SHP77 treated with DMSO at 0.1 percent for 48 hours (cell line): Measurements from ENCODE around the gene RGL2.
"Not testable (repeated sequence)": the region's sequence is repeated elsewhere in the genome, so short reads cannot be mapped to it uniquely, and the experiment has no call there.

Experiments
- DNase-seq: peaks from one replicate; lab custom pipeline; 2025; lab: John Stamatoyannopoulos, UW

Gene RGL2, protein sequence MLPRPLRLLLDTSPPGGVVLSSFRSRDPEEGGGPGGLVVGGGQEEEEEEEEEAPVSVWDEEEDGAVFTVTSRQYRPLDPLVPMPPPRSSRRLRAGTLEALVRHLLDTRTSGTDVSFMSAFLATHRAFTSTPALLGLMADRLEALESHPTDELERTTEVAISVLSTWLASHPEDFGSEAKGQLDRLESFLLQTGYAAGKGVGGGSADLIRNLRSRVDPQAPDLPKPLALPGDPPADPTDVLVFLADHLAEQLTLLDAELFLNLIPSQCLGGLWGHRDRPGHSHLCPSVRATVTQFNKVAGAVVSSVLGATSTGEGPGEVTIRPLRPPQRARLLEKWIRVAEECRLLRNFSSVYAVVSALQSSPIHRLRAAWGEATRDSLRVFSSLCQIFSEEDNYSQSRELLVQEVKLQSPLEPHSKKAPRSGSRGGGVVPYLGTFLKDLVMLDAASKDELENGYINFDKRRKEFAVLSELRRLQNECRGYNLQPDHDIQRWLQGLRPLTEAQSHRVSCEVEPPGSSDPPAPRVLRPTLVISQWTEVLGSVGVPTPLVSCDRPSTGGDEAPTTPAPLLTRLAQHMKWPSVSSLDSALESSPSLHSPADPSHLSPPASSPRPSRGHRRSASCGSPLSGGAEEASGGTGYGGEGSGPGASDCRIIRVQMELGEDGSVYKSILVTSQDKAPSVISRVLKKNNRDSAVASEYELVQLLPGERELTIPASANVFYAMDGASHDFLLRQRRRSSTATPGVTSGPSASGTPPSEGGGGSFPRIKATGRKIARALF

GRCh38 chr6:33298773-33299236, at the start of gene RGL2:
Gene RGL2 (minus strand): TSS chr6:33298942. CDS start chr6:33298610, 332 bp downstream.
- no peak for DNase-seq

DNA sequence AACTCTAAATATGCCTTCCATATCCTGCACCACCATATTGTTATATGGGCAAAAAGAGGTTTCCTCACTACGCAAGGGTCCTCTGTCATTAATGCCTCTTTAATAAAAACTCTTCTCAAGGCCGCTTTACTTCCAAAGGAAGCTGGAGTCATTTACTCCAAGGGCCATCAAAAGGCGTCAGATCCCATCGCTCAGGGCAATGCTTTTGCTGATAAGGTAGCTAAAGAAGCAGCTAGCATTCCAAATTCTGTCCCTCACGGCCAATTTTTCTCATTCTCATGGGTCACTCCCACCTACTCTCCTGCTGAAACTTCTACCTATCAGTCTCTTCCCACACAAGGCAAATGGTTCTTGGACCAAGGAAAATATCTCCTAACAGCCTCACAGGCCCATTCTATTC, 49.1 kb upstream of the RGL2 start:
- DNase-seq = no peak

DNA sequence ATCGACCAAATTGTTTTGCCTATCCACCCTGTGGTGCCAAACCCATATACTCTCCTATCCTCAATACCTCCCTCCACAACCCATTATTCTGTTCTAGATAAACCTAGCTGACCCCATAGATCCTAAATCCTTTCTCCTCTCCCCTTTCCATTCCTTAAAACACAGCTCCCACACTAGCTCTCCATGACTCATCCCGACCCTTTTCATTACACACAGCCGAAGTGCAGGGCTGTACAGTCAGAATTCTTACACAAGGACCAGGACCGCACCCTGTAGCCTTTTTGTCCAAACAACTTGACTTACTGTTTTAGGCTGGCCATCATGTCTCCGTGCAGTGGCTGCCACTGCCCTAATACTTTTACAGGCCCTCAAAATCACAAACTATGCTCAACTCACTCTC, 48.2 kb upstream of the RGL2 start:
- DNase-seq = not testable (repeated sequence)

DNA sequence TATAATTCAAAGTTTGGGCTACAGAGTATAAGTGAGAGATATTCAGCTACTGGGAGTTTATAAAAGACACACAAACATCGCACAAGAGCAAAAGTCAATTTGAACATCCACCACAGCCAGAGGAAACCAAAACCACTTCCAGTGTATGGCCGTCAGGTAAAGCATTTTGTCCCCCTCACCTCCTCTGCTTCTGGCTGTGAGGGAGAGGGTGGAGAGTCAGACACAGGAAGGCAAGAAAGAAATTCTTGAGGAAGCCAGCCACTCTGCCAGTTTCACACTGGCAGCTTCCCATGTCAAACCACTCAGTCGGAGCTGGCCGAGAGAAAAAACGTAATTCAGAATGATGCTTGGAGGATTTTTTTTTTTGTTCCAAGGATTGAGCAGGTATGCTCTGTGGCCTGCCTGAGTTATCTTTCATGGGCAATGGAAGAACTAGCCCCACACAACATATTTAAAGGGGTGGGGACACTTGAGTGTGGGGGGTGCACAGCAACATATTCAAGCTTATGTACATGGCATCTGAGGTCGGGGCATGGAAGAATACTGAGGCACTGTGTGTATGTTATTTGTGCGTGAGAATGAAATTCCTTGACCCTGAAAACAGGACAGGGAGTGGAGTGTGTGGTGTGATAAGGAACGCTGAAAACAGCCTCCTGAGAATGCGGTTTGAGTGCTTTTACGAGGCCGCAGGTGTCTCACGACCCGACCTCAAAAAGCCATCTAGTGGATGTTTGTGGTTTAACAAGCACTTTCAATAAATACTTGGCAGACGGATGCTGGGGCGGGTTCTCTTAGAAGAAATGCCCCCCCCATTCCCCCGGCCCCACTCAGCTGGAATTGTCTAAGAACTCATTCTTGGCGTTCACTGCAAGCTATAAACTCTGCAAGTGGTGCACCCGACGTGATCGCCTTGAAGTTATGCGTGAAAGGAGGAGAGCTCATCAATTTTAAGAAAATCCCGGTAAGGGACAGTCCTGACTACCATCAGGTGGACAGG, 46.3 kb upstream of the RGL2 start:
- peak; percentile 18 for DNase-seq

- no peak for DNase-seq
Measured at GRCh38 chr6:33343953-33344611, 45.3 kb upstream of the RGL2 start.

- not testable (repeated sequence) for DNase-seq
Measured at GRCh38 chr6:33343606-33343952, 44.8 kb upstream of the RGL2 start.

- DNase-seq = no peak
Measured at GRCh38 chr6:33339193-33339592, 40.5 kb upstream of the RGL2 start.

DNA sequence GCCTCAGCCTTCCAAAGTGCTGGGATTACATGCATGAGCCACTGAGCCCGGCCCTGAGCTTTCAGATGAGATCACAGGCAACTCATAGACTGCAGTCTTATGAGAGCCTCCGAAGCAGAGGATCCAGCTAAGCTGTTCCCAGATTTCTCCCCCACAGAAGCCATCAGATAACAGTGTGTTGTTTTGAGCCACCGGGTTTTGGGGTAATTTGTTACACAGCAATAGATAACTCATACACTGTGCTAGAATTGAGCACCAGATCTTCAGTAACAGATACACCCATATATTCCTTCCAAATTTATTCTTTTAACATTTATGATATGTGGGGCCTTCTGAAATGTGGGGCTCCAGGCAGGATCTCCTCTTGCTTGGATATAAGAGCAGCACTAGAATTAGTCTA, 37.8 kb upstream of the RGL2 start:
- DNase-seq = no peak

- DNase-seq = no peak
Measured at GRCh38 chr6:33335916-33336315, 37.2 kb upstream of the RGL2 start.

GRCh38 chr6:33333666-33334065, 34.9 kb upstream of the RGL2 start:
- DNase-seq = no peak

DNA sequence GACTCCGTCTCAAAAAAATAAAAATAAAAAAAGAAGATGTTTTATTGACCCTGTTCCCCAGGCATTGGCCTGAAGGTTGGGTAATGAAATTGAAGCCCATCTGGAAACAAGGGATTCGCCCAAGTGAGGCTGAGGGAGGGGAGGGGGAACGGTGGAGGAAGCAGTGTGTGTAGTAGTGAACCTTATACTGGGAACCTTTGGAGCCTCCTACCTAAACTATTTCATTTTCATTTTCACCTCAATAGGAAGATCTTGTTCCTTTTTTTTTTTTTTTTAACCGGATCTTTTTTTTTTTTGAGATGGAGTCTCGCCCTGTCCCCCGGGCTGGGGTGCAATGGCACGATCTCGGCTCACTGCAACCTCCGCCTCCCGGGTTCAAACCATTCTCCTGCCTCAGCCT, 32.0 kb upstream of the RGL2 start:
- DNase-seq = no peak

GRCh38 chr6:33329058-33329457, 30.3 kb upstream of the RGL2 start:
- DNase-seq = no peak

- no peak for DNase-seq
Measured at GRCh38 chr6:33324125-33324524, 25.4 kb upstream of the RGL2 start.

GRCh38 chr6:33323623-33323948, 24.8 kb upstream of the RGL2 start:
- DNase-seq = peak; percentile 63

DNA sequence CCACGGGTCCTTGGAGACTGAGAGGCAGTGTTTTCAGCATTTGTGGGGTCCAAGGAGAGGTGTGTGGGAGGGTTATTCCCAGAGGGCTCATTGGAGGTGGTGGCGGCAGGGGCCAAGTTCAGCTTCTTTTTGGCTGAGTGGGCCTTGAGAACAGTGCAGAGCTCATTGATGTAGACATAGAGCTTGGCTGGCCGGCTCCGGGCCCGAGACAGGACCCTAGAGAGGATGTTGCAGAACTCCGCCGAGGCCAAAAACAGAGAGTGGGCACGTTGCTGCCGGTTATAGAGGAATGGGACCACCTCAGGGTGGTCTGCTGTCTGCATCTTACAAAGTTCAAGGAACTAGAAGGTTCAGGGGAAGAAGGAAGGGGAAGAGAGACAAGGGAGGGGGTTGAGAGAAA, 22.5 kb upstream of the RGL2 start:
- no peak for DNase-seq

DNA sequence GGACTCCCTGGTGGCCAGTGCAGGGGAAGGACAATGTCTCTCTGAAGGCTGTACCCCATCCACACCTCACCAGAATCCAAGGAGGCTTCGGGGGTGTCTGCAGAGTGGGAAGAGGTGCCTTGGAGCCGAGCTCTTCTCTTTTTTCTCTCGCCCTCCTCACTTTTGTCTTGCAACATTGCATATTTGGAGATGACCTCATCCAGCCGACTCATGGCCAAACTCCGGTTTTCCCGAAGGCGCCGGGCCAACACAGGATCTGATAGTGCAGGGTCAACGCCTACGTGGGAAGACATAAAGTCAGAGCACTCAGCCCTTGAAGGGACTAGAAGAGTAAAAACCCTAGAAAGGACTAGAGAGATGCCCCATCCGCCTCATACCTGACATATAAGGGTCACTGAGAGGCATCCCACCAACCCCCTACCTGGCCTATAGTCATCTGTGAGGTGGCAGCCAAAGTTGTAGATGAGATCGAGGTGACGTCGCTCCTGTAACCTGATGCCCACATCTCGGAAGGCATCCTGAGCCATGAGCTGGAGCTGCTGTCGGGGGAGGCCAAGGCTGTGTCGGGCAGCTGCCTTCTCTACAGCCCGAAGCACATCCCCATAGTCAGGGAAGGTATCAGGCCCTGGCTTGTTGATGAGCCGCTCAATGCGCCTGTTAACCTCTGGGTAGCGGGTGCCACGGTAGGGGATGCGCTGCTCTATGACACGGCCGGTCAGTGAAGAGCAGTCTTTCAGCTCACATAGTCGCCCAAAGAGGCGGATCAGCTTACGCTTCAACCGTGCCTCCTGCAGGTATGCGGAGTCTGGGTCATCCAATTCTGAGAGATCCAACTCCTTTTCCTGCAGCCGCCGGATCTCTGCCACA, 21.8 kb upstream of the RGL2 start:
- no peak for DNase-seq

GRCh38 chr6:33319939-33320314, 21.2 kb upstream of the RGL2 start:
- no peak for DNase-seq

GRCh38 chr6:33318426-33319073, 19.8 kb upstream of the RGL2 start:
- DNase-seq = no peak

- peak; percentile 87 for DNase-seq
Measured at GRCh38 chr6:33317669-33318425, 19.1 kb upstream of the RGL2 start, which contains the start of gene ZBTB22. Gene ZBTB22 (minus strand): TSS chr6:33317744. CDS start chr6:33316916, 828 bp downstream.

GRCh38 chr6:33317419-33317668, 18.6 kb upstream of the RGL2 start:
- DNase-seq = no peak
